Measurements from ENCODE around the gene FOXK1. TPM values are rescaled to one million over a fixed set of nuclear protein-coding genes. Genes with fewer than 3 reads are reported as not detected.
A peak's percentile ranks its signal among the peaks of the same experiment; 100 is the strongest.

Gene FOXK1
- total and polyA plus RNA-seq, 9 of the 15 experiments (the other 6 are each of a cell fraction or from before 2014, with no cell fraction given), result 0.32 to 45.5 (median 8.1) TPM

DNA sequence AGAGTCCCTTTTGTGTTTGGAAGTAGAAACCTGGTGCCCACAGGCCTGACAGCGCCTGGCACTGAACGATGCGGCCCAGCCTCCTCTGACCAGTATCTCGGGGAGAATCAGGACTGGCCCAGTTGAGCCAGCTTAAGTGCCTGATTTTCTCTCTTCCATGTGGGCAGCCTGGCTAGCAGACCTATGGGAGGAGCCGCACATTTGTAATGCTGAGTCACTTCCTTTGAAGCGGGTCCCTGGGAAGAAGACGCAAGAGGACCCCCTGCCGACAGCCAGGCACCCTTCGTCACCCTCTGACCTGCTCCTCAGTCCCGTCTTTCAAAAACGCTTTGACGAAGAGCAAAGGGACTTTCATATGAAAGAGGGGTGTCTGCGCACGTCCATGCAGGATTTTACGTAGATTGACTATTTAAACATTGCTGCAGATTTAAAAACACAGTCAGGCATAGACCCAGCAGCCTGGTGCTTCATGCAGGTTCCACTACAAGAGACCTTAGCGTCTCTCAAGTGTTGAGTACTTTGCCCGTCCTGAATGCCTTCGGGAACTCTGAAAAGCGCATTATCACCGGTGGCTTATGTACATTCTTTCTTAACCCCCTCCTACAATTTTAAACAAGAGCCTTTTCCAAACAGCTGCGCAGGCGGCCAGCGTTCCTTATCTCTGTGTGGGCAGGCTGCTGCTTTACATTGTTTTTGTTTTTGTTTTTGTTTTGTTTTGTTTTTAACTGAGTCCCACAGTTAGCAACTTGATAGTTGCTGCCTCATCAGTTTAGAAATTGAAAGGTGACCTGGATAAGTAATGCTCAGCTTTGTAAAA, 56.8 kb downstream of the FOXK1 start (continued):
- TF ChIP-seq GTF2E2 (tag; IDR thresholded peaks at IDR 0.05) (no peak), ETV1 (tag; conservative IDR thresholded peaks at IDR 0.05; ENCODE audit: low read depth) (peak; percentile 64), ZNF583 (CRISPR knock-in tag; IDR thresholded peaks at IDR 0.05) (no peak), RUNX1 (IDR thresholded peaks at IDR 0.05; ENCODE audit: low read depth) (no peak), ZNF232 (CRISPR knock-in tag; IDR thresholded peaks at IDR 0.05) (no peak), SREBF1 (IDR thresholded peaks at IDR 0.05; ENCODE audit: borderline replicate concordance, low read depth, low read length) (no peak), CSDE1 (IDR thresholded peaks at IDR 0.05) (no peak), PHF21A (IDR thresholded peaks at IDR 0.05; ENCODE audit: borderline replicate concordance, low read depth) (0 out of 2 replicates have a peak, but pooled peaks have one; percentile 48), ZNF253 (CRISPR knock-in tag; conservative IDR thresholded peaks at IDR 0.05) (no peak), MEF2D (tag; conservative IDR thresholded peaks at IDR 0.05; ENCODE audit: low read depth) (no peak), NCOR1 (IDR thresholded peaks at IDR 0.05) (peak; percentile 55; the same call in 1 of the 2 replicates), SUPT5H (IDR thresholded peaks at IDR 0.05) (peak; percentile 41; the same call in 1 of the 2 replicates), POLR2H (tag; IDR thresholded peaks at IDR 0.05; ENCODE audit: low read depth) (no peak), MAFG (tag; conservative IDR thresholded peaks at IDR 0.05) (peak; percentile 88), TCF7L2 (IDR thresholded peaks at IDR 0.05; ENCODE audit: low read depth, low read length) (no peak), CBX1 (IDR thresholded peaks at IDR 0.05; ENCODE audit: low read depth) (no peak)
- TF ChIP-seq, protein P1, sequence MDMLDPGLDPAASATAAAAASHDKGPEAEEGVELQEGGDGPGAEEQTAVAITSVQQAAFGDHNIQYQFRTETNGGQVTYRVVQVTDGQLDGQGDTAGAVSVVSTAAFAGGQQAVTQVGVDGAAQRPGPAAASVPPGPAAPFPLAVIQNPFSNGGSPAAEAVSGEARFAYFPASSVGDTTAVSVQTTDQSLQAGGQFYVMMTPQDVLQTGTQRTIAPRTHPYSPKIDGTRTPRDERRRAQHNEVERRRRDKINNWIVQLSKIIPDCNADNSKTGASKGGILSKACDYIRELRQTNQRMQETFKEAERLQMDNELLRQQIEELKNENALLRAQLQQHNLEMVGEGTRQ (CRISPR knock-in tag; IDR thresholded peaks at IDR 0.05), result no peak
- TF ChIP-seq, protein P2, sequence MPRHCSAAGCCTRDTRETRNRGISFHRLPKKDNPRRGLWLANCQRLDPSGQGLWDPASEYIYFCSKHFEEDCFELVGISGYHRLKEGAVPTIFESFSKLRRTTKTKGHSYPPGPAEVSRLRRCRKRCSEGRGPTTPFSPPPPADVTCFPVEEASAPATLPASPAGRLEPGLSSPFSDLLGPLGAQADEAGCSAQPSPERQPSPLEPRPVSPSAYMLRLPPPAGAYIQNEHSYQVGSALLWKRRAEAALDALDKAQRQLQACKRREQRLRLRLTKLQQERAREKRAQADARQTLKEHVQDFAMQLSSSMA (CRISPR knock-in tag; IDR thresholded peaks at IDR 0.05), result no peak
- TF ChIP-seq, protein P3, sequence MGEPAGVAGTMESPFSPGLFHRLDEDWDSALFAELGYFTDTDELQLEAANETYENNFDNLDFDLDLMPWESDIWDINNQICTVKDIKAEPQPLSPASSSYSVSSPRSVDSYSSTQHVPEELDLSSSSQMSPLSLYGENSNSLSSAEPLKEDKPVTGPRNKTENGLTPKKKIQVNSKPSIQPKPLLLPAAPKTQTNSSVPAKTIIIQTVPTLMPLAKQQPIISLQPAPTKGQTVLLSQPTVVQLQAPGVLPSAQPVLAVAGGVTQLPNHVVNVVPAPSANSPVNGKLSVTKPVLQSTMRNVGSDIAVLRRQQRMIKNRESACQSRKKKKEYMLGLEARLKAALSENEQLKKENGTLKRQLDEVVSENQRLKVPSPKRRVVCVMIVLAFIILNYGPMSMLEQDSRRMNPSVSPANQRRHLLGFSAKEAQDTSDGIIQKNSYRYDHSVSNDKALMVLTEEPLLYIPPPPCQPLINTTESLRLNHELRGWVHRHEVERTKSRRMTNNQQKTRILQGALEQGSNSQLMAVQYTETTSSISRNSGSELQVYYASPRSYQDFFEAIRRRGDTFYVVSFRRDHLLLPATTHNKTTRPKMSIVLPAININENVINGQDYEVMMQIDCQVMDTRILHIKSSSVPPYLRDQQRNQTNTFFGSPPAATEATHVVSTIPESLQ (CRISPR knock-in tag; IDR thresholded peaks at IDR 0.05), result no peak
- TF ChIP-seq, protein P4, sequence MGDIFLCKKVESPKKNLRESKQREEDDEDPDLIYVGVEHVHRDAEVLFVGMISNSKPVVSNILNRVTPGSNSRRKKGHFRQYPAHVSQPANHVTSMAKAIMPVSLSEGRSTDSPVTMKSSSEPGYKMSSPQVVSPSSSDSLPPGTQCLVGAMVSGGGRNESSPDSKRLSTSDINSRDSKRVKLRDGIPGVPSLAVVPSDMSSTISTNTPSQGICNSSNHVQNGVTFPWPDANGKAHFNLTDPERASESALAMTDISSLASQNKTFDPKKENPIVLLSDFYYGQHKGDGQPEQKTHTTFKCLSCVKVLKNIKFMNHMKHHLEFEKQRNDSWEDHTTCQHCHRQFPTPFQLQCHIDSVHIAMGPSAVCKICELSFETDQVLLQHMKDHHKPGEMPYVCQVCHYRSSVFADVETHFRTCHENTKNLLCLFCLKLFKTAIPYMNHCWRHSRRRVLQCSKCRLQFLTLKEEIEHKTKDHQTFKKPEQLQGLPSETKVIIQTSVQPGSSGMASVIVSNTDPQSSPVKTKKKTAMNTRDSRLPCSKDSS (IDR thresholded peaks at IDR 0.05; ENCODE audit: low read depth, partially characterized antibody), result no peak
- TF ChIP-seq, protein P5, sequence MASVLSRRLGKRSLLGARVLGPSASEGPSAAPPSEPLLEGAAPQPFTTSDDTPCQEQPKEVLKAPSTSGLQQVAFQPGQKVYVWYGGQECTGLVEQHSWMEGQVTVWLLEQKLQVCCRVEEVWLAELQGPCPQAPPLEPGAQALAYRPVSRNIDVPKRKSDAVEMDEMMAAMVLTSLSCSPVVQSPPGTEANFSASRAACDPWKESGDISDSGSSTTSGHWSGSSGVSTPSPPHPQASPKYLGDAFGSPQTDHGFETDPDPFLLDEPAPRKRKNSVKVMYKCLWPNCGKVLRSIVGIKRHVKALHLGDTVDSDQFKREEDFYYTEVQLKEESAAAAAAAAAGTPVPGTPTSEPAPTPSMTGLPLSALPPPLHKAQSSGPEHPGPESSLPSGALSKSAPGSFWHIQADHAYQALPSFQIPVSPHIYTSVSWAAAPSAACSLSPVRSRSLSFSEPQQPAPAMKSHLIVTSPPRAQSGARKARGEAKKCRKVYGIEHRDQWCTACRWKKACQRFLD (CRISPR knock-in tag; IDR thresholded peaks at IDR 0.05), result 0 out of 2 replicates have a peak, but pooled peaks have one; percentile 42

Measured in K562 (cell line).